ENCODE measurements around the gene ABTB2. TPM values are rescaled to one million over a fixed set of nuclear protein-coding genes. Genes with fewer than 3 reads are reported as not detected.

The ABTB2 gene
- total RNA-seq, 4 donors from 2014 or later, result 7.1 to 9.3 (median 7.7) TPM

GRCh38 chr11:34148504-34149165 lies 209.2 kb downstream of the ABTB2 start:
- H3K4me3 ChIP-seq, result no peak overlapping the region
- H3K9me3 ChIP-seq, result no peaks in the 10 kb centered on the region
- no peaks in the 10 kb centered on the region for H3K27me3 ChIP-seq
- 70 to 71% methylated on average over 16 of the region's 16 CpGs for WGBS, 2 donors
- no peak for TF ChIP-seq CTCF (IDR thresholded peaks at IDR 0.05)
- no peak for TF ChIP-seq EP300 (IDR thresholded peaks at IDR 0.05)
- no peak for TF ChIP-seq POLR2A (IDR thresholded peaks at IDR 0.05)
- H3K27ac ChIP-seq, result no peak overlapping the region
- peaks cover 0 to 99% (median 13%) of the 10 kb centered on the region in 3 donors for H3K36me3 ChIP-seq
- H3K4me1 ChIP-seq, result peaks cover 0 to 16% (median 3%) of the 10 kb centered on the region in 4 donors
- no peak for DNase-seq (ENCODE audit: low spot score in 2 of 2)

GRCh38 chr11:34147581-34147980 lies 210.2 kb downstream of the ABTB2 start:
- no peak for DNase-seq (ENCODE audit: low spot score in 2 of 2)
- H3K4me3 ChIP-seq, result no peak overlapping the region
- H3K27ac ChIP-seq, result no peak overlapping the region
- H3K27me3 ChIP-seq, result no peaks in the 10 kb centered on the region
- no peaks in the 10 kb centered on the region for H3K9me3 ChIP-seq
- WGBS, 2 donors, result 88 to 90% methylated on average over 8 of the region's 8 CpGs
- peaks cover 0 to 99% (median 23%) of the 10 kb centered on the region in 3 donors for H3K36me3 ChIP-seq
- H3K4me1 ChIP-seq, result peaks cover 0 to 16% (median 3%) of the 10 kb centered on the region in 4 donors
- TF ChIP-seq POLR2A (IDR thresholded peaks at IDR 0.05) (no peak), EP300 (IDR thresholded peaks at IDR 0.05) (no peak), CTCF (IDR thresholded peaks at IDR 0.05) (no peak)

- Histone ChIP-seq H3K27ac (no peak overlapping the region), H3K4me1 (peaks cover 0 to 16% (median 3%) of the 10 kb centered on the region in 4 donors), H3K27me3 (no peaks in the 10 kb centered on the region), H3K4me3 (no peak overlapping the region), H3K9me3 (no peaks in the 10 kb centered on the region), H3K36me3 (peaks cover 0 to 99% (median 23%) of the 10 kb centered on the region in 3 donors)
- 84% methylated on average over 5 of the region's 5 CpGs for WGBS, 2 donors
- no peak for DNase-seq (ENCODE audit: low spot score in 2 of 2)
- TF ChIP-seq EP300 (IDR thresholded peaks at IDR 0.05), result no peak
- TF ChIP-seq POLR2A (IDR thresholded peaks at IDR 0.05), result no peak
- TF ChIP-seq CTCF (IDR thresholded peaks at IDR 0.05), result no peak
Observed at GRCh38 chr11:34146866-34147265, 210.9 kb downstream of the ABTB2 start.

- Histone ChIP-seq H3K27ac (no peak overlapping the region), H3K36me3 (peaks cover 0 to 99% (median 23%) of the 10 kb centered on the region in 3 donors), H3K9me3 (no peaks in the 10 kb centered on the region), H3K27me3 (no peaks in the 10 kb centered on the region), H3K4me1 (peaks cover 0 to 16% (median 3%) of the 10 kb centered on the region in 4 donors), H3K4me3 (no peak overlapping the region)
- DNase-seq (ENCODE audit: low spot score in 2 of 2), result no peak
- TF ChIP-seq CTCF (IDR thresholded peaks at IDR 0.05), result no peak
- WGBS, 2 donors, result 94% methylated on average over 12 of the region's 12 CpGs
Observed at GRCh38 chr11:34146411-34146810, 211.4 kb downstream of the ABTB2 start.

- DNase-seq (ENCODE audit: low spot score in 2 of 2), result no peak
- TF ChIP-seq POLR2A (IDR thresholded peaks at IDR 0.05), result no peak
- TF ChIP-seq CTCF (IDR thresholded peaks at IDR 0.05), result no peak
- no peak for TF ChIP-seq EP300 (IDR thresholded peaks at IDR 0.05)
- 67 to 82% methylated on average over 8 of the region's 8 CpGs for WGBS, 2 donors
- Histone ChIP-seq H3K9me3 (no peaks in the 10 kb centered on the region), H3K27ac (no peak overlapping the region), H3K4me1 (peaks cover 0 to 11% (median 3%) of the 10 kb centered on the region in 4 donors), H3K36me3 (peaks cover 0 to 99% (median 24%) of the 10 kb centered on the region in 3 donors), H3K27me3 (no peaks in the 10 kb centered on the region), H3K4me3 (no peak overlapping the region)
Observed at GRCh38 chr11:34145847-34146381, 211.9 kb downstream of the ABTB2 start.

Measured in tibial nerve (tissue), 4 donors.